Measurements from ENCODE around the gene ACTR6. TPM values are rescaled to one million over a fixed set of nuclear protein-coding genes. Genes with fewer than 3 reads are reported as not detected.

Gene ACTR6
- polyA plus RNA-seq, 3 donors: 37.6 to 43.0 (median 42.9) TPM

GRCh38 chr12:100265732-100266584, 65.3 kb downstream of the ACTR6 start:
- DNase-seq (ENCODE audit: low read depth in 3 of 3, low spot score in 2 of 3): no peak

- DNase-seq (ENCODE audit: low read depth in 3 of 3, low spot score in 2 of 3): no peak
These were observed 65.9 kb downstream of the ACTR6 start for GRCh38 chr12:100266585-100266834.

GRCh38 chr12:100266835-100267602, 66.4 kb downstream of the ACTR6 start, which contains the start of the genes DEPDC4 and SCYL2:
TSS of gene DEPDC4 (minus strand) at chr12:100267079. CDS start at chr12:100267076, 3 bp downstream.
TSS of gene SCYL2 (plus strand) at chr12:100267177. CDS start at chr12:100282971, 15,794 bp downstream.
- peak; percentile 92 for DNase-seq (ENCODE audit: low read depth in 3 of 3, low spot score in 2 of 3)

GRCh38 chr12:100267603-100268281, 67.1 kb downstream of the ACTR6 start:
- DNase-seq (ENCODE audit: low read depth in 3 of 3, low spot score in 2 of 3): peak; percentile 27 to 53 (median 35)

- no peak for DNase-seq (ENCODE audit: low read depth in 3 of 3, low spot score in 2 of 3)
These were observed 68.4 kb downstream of the ACTR6 start for GRCh38 chr12:100268835-100269564.

- no peak for DNase-seq (ENCODE audit: low read depth in 3 of 3, low spot score in 2 of 3)
These were observed 73.2 kb downstream of the ACTR6 start for GRCh38 chr12:100273782-100274181.

Other genes starting within 250 kb of the ACTR6 start
- 1 to 10 TPM; 3.8 to 4.8 (median 4.3) TPM for gene ANKS1B, start 215.9 kb upstream of the ACTR6 start, polyA plus RNA-seq (ENCODE audit: insufficient read length in 3 of 3)
- 10 to 100 TPM; 23.7 to 26.7 (median 24.4) TPM for gene BLTP3B, start 57.9 kb upstream of the ACTR6 start, polyA plus RNA-seq (ENCODE audit: insufficient read length in 3 of 3)
- gene DEPDC4, start 66.3 kb downstream of the ACTR6 start, polyA plus RNA-seq (ENCODE audit: insufficient read length in 3 of 3): 1 to 10 TPM; 5.2 to 5.6 (median 5.3) TPM
- gene SCYL2, start 66.4 kb downstream of the ACTR6 start, polyA plus RNA-seq (ENCODE audit: insufficient read length in 3 of 3): 10 to 100 TPM; 52.8 to 55.6 (median 54.7) TPM
- under 1 TPM; 0.24 to 0.53 (median 0.32) TPM for gene SLC17A8, start 156.3 kb downstream of the ACTR6 start, polyA plus RNA-seq (ENCODE audit: insufficient read length in 3 of 3)